Hippocampal formation (tissue), 2 donors: ENCODE measurements around the gene DGKG.

Experiments
- DNase-seq, 2 donors: peaks; one replicate each; lab custom pipeline; 2025; lab: John Stamatoyannopoulos, UW

The DGKG gene

GRCh38 chr3:186210852-186211500 lies 151.1 kb downstream of the DGKG start:
- no peak for DNase-seq

- peak; percentile 89 to 93 for DNase-seq
Observed at GRCh38 chr3:186209810-186210752, 152.0 kb downstream of the DGKG start.

- DNase-seq, result no peak
Observed at GRCh38 chr3:186208296-186208989, 153.6 kb downstream of the DGKG start.

GRCh38 chr3:186207515-186207914 lies 154.5 kb downstream of the DGKG start:
- no peak for DNase-seq

- peak; percentile 78 to 79 for DNase-seq
Observed at GRCh38 chr3:186200726-186201125, 161.3 kb downstream of the DGKG start.

GRCh38 chr3:186198442-186198841 lies 163.6 kb downstream of the DGKG start:
- DNase-seq, result no peak

- no peak for DNase-seq
Observed at GRCh38 chr3:186194451-186194811, 167.6 kb downstream of the DGKG start.

GRCh38 chr3:186193534-186194450 lies 168.2 kb downstream of the DGKG start:
- DNase-seq, result no peak

- DNase-seq, result no peak
Observed at GRCh38 chr3:186192823-186193222, 169.2 kb downstream of the DGKG start.

- no peak for DNase-seq
Observed at GRCh38 chr3:186189492-186189891, 172.5 kb downstream of the DGKG start.

GRCh38 chr3:186187401-186188275 lies 174.4 kb downstream of the DGKG start:
- DNase-seq, result no peak

- DNase-seq, result peak in 1 of 2 donors; percentile 27
Observed at GRCh38 chr3:186185194-186185787, 176.7 kb downstream of the DGKG start.

GRCh38 chr3:186184021-186184420 lies 178.0 kb downstream of the DGKG start:
- no peak for DNase-seq

- DNase-seq, result no peak
Observed at GRCh38 chr3:186182850-186183249, 179.2 kb downstream of the DGKG start.

- no peak for DNase-seq
Observed at GRCh38 chr3:186181901-186182300, 180.1 kb downstream of the DGKG start.

GRCh38 chr3:186180891-186181481 lies 181.0 kb downstream of the DGKG start:
- no peak for DNase-seq

GRCh38 chr3:186180151-186180550 lies 181.9 kb downstream of the DGKG start:
- no peak for DNase-seq

- DNase-seq, result no peak
Observed at GRCh38 chr3:186178412-186178811, 183.6 kb downstream of the DGKG start.

- DNase-seq, result no peak
Observed at GRCh38 chr3:186176373-186176990, 185.6 kb downstream of the DGKG start.
